Panc1 (cell line): Measurements from ENCODE around the gene PRKAG3.

Experiments
- SIN3A ChIP-seq: IDR thresholded peaks from 2 replicates; pipeline ENCODE4 v1.6.1; 2012; ENCODE audit warnings: low read depth, mild to moderate bottlenecking, low read length, moderate library complexity, borderline replicate concordance; ENCODE audit not compliant: insufficient read depth
- TF ChIP-seq, protein P1 (sequence below): fragments of 450-650 bp; IDR thresholded peaks from 2 replicates; pipeline ENCODE4 v1.5.1; 2017; ENCODE audit warnings: mild to moderate bottlenecking

DNA sequence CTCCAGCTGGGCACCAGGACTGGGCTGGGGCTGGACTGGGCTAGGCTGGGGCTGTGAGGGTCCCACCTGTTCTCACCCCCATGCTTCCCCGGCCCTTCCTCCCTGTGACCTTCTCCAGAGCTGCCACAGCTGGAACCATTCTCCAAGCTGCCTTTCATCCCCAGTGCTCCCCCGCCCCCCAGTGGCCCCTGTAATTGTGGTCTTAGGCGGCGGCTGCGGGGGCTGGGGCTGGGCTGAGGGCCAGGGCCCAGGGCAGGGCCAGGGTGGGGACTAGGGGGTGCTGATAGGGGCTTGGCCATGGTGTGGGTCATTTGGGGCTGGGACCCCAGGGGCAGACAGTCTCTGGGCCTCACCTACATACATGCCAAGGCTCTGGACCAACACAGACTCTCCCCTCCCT, 46.3 kb upstream of the PRKAG3 start:
- TF ChIP-seq SIN3A = no peak
- TF ChIP-seq, protein P1, sequence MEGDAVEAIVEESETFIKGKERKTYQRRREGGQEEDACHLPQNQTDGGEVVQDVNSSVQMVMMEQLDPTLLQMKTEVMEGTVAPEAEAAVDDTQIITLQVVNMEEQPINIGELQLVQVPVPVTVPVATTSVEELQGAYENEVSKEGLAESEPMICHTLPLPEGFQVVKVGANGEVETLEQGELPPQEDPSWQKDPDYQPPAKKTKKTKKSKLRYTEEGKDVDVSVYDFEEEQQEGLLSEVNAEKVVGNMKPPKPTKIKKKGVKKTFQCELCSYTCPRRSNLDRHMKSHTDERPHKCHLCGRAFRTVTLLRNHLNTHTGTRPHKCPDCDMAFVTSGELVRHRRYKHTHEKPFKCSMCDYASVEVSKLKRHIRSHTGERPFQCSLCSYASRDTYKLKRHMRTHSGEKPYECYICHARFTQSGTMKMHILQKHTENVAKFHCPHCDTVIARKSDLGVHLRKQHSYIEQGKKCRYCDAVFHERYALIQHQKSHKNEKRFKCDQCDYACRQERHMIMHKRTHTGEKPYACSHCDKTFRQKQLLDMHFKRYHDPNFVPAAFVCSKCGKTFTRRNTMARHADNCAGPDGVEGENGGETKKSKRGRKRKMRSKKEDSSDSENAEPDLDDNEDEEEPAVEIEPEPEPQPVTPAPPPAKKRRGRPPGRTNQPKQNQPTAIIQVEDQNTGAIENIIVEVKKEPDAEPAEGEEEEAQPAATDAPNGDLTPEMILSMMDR = no peak
